GM19395 (cell line): ENCODE measurements around the gene SLIT3.

Experiments
- ATAC-seq: cut with Tn5 transposase; IDR thresholded peaks from one replicate; pipeline ENCODE4 v1.9.1; 2021; ENCODE audit warnings: mild to moderate bottlenecking, moderate library complexity; ENCODE audit not compliant: unreplicated experiment

The SLIT3 gene

GRCh38 chr5:169011009-169011408 lies 289.9 kb downstream of the SLIT3 start:
- no peak for ATAC-seq

GRCh38 chr5:169009123-169009522 lies 291.8 kb downstream of the SLIT3 start:
- ATAC-seq, result no peak

- no peak for ATAC-seq
These were observed 293.8 kb downstream of the SLIT3 start for GRCh38 chr5:169006842-169007790.

GRCh38 chr5:169004551-169004950 lies 296.4 kb downstream of the SLIT3 start:
- no peak for ATAC-seq

- ATAC-seq, result no peak
These were observed 297.0 kb downstream of the SLIT3 start for GRCh38 chr5:169003721-169004541.

- ATAC-seq, result no peak
These were observed 297.9 kb downstream of the SLIT3 start for GRCh38 chr5:169002953-169003555.

- ATAC-seq, result no peak
These were observed 299.5 kb downstream of the SLIT3 start for GRCh38 chr5:169001394-169001793.

- ATAC-seq, result no peak
These were observed 305.9 kb downstream of the SLIT3 start for GRCh38 chr5:168995024-168995423.

GRCh38 chr5:168992687-168993086 lies 308.3 kb downstream of the SLIT3 start:
- ATAC-seq, result no peak

- ATAC-seq, result no peak
These were observed 308.9 kb downstream of the SLIT3 start for GRCh38 chr5:168992016-168992415.

- ATAC-seq, result no peak
These were observed 309.6 kb downstream of the SLIT3 start for GRCh38 chr5:168991311-168991710.

GRCh38 chr5:168990679-168991078 lies 310.3 kb downstream of the SLIT3 start:
- no peak for ATAC-seq

- ATAC-seq, result no peak
These were observed 311.0 kb downstream of the SLIT3 start for GRCh38 chr5:168989731-168990505.

GRCh38 chr5:168988699-168989098 lies 312.2 kb downstream of the SLIT3 start:
- no peak for ATAC-seq

GRCh38 chr5:168987543-168988300 lies 313.2 kb downstream of the SLIT3 start:
- peak; percentile 68 for ATAC-seq

GRCh38 chr5:168985454-168985853 lies 315.5 kb downstream of the SLIT3 start:
- ATAC-seq, result no peak

- no peak for ATAC-seq
These were observed 316.7 kb downstream of the SLIT3 start for GRCh38 chr5:168984135-168984675.

GRCh38 chr5:168979135-168979534 lies 321.8 kb downstream of the SLIT3 start:
- ATAC-seq, result no peak

- ATAC-seq, result no peak
These were observed 322.4 kb downstream of the SLIT3 start for GRCh38 chr5:168978500-168978899.

GRCh38 chr5:168978015-168978414 lies 322.9 kb downstream of the SLIT3 start:
- no peak for ATAC-seq
